Heart left ventricle (tissue), 13 donors: ENCODE data around the gene PARS2.

Experiments used
- CTCF ChIP-seq, 12 donors: fragments of 200-600 bp; sonication (generic) in 4 of 12; IDR thresholded peaks; one replicate each; pipeline versions ENCODE4 v1.5.0 to v1.8.0; 2018 to 2022; ENCODE audit warnings: antibody characterized with exemption in 12 of 12, mild to moderate bottlenecking in 5 of 12
- POLR2A ChIP-seq, 2 donors: fragments of 450-650 bp; IDR thresholded peaks; one replicate each; pipeline ENCODE4 v1.6.1; 2017; ENCODE audit warnings: antibody characterized with exemption in 2 of 2, mild to moderate bottlenecking in 2 of 2, moderate library complexity in 2 of 2
- donor health status: ischemic (EF 13 %, LVEDD 7.1; RV severe dilation, severe dysfunction).
- donor health status: DM: no; HTN: yes; CAD: no.
- donor health status: DM: no; HTN: no; CAD: no.
- donor health status: ischemic (EF 25% LVEDD 6.9; RV normal size, moderate dysfunction).
- donor health status: ischemic (EF 25% LVEDD 5.7; RV mildly dilated, moderate dysfunction).
- donor health status: ischemic (EF 35%, LVEDD 5.7; RV mildly dilated, moderate dysfunction).
- donor health status: nonischemic (EF 11% LVEDD 7.7; RV severe dilation, severe dysfunction).
- donor health status: DM: yes; HTN: yes; CAD: no.
- donor health status: PGD.
- donor health status: ischemic (EF 29% LVEDD 5.4; RV normal size, mild dysfunction).
- donor health status: nonischemic (EF 23%, LVEDD 6.1; RV moderate dilation, normal function).

- TF ChIP-seq POLR2A (IDR thresholded peaks at IDR 0.05): no peak
- no peak for TF ChIP-seq CTCF (IDR thresholded peaks at IDR 0.05)
Measured at GRCh38 chr1:54805981-54806381, 41.7 kb upstream of the PARS2 start.
